Measurements from ENCODE around the gene RBM42. TPM values are rescaled to one million over a fixed set of nuclear protein-coding genes. Genes with fewer than 3 reads are reported as not detected.
A peak's percentile ranks its signal among the peaks of the same experiment; 100 is the strongest.

The RBM42 gene
- total and polyA plus RNA-seq, 9 of the 15 experiments (the other 6 are each of a cell fraction or from before 2014, with no cell fraction given), result 5.7 to 149 (median 32.4) TPM

- peak; percentile 58; the same call in 1 of the 2 replicates for TF ChIP-seq FOXP4 (CRISPR knock-in tag; IDR thresholded peaks at IDR 0.05; ENCODE audit: borderline replicate concordance)
- TF ChIP-seq THAP12 (CRISPR knock-in tag; IDR thresholded peaks at IDR 0.05), result peak; percentile 52; the same call in 1 of the 2 replicates
- TF ChIP-seq ZBTB34 (CRISPR knock-in tag; IDR thresholded peaks at IDR 0.05), result no peak
- no peak for TF ChIP-seq ZNF77 (CRISPR knock-in tag; IDR thresholded peaks at IDR 0.05)
- TF ChIP-seq PHB2 (IDR thresholded peaks at IDR 0.05; ENCODE audit: low read depth), result no peak
- peak; percentile 98 for TF ChIP-seq SP1 (CRISPR knock-in tag; IDR thresholded peaks at IDR 0.05)
- TF ChIP-seq CREB3L1 (IDR thresholded peaks at IDR 0.05; ENCODE audit: borderline replicate concordance, low read depth), result peak; percentile 66; the same call in 1 of the 2 replicates
- TF ChIP-seq SRSF1 (IDR thresholded peaks at IDR 0.05; ENCODE audit: low read depth, low read length), result no peak
- TF ChIP-seq PRDM10 (IDR thresholded peaks at IDR 0.05; ENCODE audit: partially characterized antibody), result no peak
- no peak for TF ChIP-seq E2F4 (CRISPR knock-in tag; IDR thresholded peaks at IDR 0.05; ENCODE audit: low read depth)
- TF ChIP-seq FIP1L1 (IDR thresholded peaks at IDR 0.05; ENCODE audit: low read depth, low read length, poor library complexity, severe bottlenecking), result no peak
Measured at GRCh38 chr19:35628565-35629331, at the start of gene RBM42 (continued).

Data from K562 (cell line).